ENCODE measurements around the gene MLH3.
"Not testable (repeated sequence)": the region's sequence is repeated elsewhere in the genome, so short reads cannot be mapped to it uniquely, and the experiment has no call there.

Gene MLH3

DNA sequence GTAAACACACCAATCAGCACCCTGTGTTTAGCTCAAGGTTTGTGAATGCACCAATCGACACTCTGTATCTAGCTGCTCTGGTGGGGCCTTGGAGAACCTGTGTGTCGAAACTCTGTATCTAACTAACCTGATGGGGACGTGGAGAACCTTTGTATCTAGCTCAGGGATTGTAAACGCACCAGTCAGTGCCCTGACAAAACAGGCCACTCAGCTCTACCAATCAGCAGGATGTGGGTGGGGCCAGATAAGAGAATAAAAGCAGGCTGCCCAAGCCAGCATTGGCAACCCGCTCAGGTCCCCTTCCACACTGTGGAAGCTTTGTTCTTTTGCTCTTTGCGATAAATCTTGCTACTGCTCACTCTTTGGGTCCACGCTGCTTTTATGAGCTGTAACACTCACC is 55.5 kb downstream of the MLH3 start:
- H3K9me3 ChIP-seq (ENCODE audit: control insufficient read depth, low read length); H3K27ac ChIP-seq (ENCODE audit: insufficient read depth, low read length, poor library complexity, severe bottlenecking); H3K27me3 ChIP-seq (replicated peaks; ENCODE audit: control insufficient read depth, insufficient read depth, low read length, poor library complexity, severe bottlenecking); H3K4me1 ChIP-seq (ENCODE audit: control insufficient read depth, insufficient read depth, low read length, poor library complexity, severe bottlenecking); H3K36me3 ChIP-seq (ENCODE audit: control insufficient read depth, insufficient read depth, low read length); DNase-seq; H3K4me3 ChIP-seq (ENCODE audit: insufficient read depth, low read depth, low read length, poor library complexity, severe bottlenecking): not testable (repeated sequence)

- H3K27ac ChIP-seq (ENCODE audit: insufficient read depth, low read length, poor library complexity, severe bottlenecking); H3K27me3 ChIP-seq (replicated peaks; ENCODE audit: control insufficient read depth, insufficient read depth, low read length, poor library complexity, severe bottlenecking); DNase-seq; H3K9me3 ChIP-seq (ENCODE audit: control insufficient read depth, low read length); H3K4me3 ChIP-seq (ENCODE audit: insufficient read depth, low read depth, low read length, poor library complexity, severe bottlenecking); H3K4me1 ChIP-seq (ENCODE audit: control insufficient read depth, insufficient read depth, low read length, poor library complexity, severe bottlenecking); H3K36me3 ChIP-seq (ENCODE audit: control insufficient read depth, insufficient read depth, low read length): not testable (repeated sequence)
These were observed 57.1 kb downstream of the MLH3 start for GRCh38 chr14:74994182-74994581.

DNA sequence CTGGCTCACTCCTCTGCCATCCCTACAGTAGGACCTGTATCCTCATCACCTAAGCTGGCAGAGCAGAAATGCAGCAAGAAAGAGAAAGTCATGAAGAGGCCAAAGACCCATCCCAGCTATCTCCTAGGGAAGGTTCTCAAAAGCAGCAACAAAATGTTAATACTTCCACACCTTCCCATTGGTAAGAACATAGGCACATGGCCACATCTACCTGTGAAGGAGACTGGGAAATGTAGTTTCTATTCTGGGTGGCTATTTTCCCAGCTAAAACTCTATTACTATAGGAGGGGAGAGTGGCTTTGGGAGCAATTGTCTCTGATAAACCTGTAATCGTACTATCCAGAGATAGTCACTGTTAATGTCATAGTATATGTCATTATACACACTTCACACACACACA is 62.3 kb downstream of the MLH3 start:
- Histone ChIP-seq H3K27me3 (replicated peaks; ENCODE audit: control insufficient read depth, insufficient read depth, low read length, poor library complexity, severe bottlenecking) (no peaks in the 10 kb centered on the region), H3K4me1 (ENCODE audit: control insufficient read depth, insufficient read depth, low read length, poor library complexity, severe bottlenecking) (no peaks in the 10 kb centered on the region), H3K9me3 (ENCODE audit: control insufficient read depth, low read length) (no peaks in the 10 kb centered on the region), H3K27ac (ENCODE audit: insufficient read depth, low read length, poor library complexity, severe bottlenecking) (no peak overlapping the region), H3K4me3 (ENCODE audit: insufficient read depth, low read depth, low read length, poor library complexity, severe bottlenecking) (no peak overlapping the region), H3K36me3 (ENCODE audit: control insufficient read depth, insufficient read depth, low read length) (no peaks in the 10 kb centered on the region)
- DNase-seq, result no peak

DNA sequence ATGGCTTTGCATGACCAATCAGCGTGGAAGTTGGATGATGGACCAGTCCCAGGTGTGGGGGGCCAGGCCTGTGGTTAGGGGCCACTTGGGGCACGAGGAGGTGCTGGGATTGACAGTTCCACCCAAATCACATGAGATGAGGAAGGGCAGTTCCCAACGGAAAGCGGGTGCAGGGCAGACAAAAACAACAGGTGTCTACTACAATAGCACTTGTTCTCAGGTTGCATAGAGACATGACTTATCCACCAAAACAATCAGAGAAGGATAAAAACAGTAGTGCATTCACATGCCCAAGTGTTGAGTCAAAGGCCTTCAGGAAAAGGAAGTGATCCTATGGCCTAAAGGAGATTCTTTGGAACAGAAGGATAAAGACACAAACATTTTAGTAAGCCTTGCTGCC is 63.1 kb downstream of the MLH3 start:
- Histone ChIP-seq H3K27ac (ENCODE audit: insufficient read depth, low read length, poor library complexity, severe bottlenecking) (no peak overlapping the region), H3K36me3 (ENCODE audit: control insufficient read depth, insufficient read depth, low read length) (no peaks in the 10 kb centered on the region), H3K27me3 (replicated peaks; ENCODE audit: control insufficient read depth, insufficient read depth, low read length, poor library complexity, severe bottlenecking) (no peaks in the 10 kb centered on the region), H3K9me3 (ENCODE audit: control insufficient read depth, low read length) (no peaks in the 10 kb centered on the region), H3K4me1 (ENCODE audit: control insufficient read depth, insufficient read depth, low read length, poor library complexity, severe bottlenecking) (no peaks in the 10 kb centered on the region), H3K4me3 (ENCODE audit: insufficient read depth, low read depth, low read length, poor library complexity, severe bottlenecking) (no peak overlapping the region)
- DNase-seq, result no peak

- H3K4me1 ChIP-seq (ENCODE audit: control insufficient read depth, insufficient read depth, low read length, poor library complexity, severe bottlenecking), result no peaks in the 10 kb centered on the region
These were observed 65.5 kb downstream of the MLH3 start for GRCh38 chr14:74985806-74986205.

GRCh38 chr14:74985028-74985310 is 66.3 kb downstream of the MLH3 start:
- Histone ChIP-seq H3K9me3 (ENCODE audit: control insufficient read depth, low read length) (no peaks in the 10 kb centered on the region), H3K27ac (ENCODE audit: insufficient read depth, low read length, poor library complexity, severe bottlenecking) (no peak overlapping the region), H3K4me1 (ENCODE audit: control insufficient read depth, insufficient read depth, low read length, poor library complexity, severe bottlenecking) (no peaks in the 10 kb centered on the region), H3K27me3 (replicated peaks; ENCODE audit: control insufficient read depth, insufficient read depth, low read length, poor library complexity, severe bottlenecking) (no peaks in the 10 kb centered on the region), H3K4me3 (ENCODE audit: insufficient read depth, low read depth, low read length, poor library complexity, severe bottlenecking) (no peak overlapping the region), H3K36me3 (ENCODE audit: control insufficient read depth, insufficient read depth, low read length) (no peaks in the 10 kb centered on the region)
- no peak for DNase-seq

More at GRCh38 chr14:74985806-74986205, 65.5 kb downstream of the MLH3 start:
- H3K27ac ChIP-seq (ENCODE audit: insufficient read depth, low read length, poor library complexity, severe bottlenecking), result no peak overlapping the region
- no peak for DNase-seq
- no peaks in the 10 kb centered on the region for H3K36me3 ChIP-seq (ENCODE audit: control insufficient read depth, insufficient read depth, low read length)
- H3K27me3 ChIP-seq (replicated peaks; ENCODE audit: control insufficient read depth, insufficient read depth, low read length, poor library complexity, severe bottlenecking), result no peaks in the 10 kb centered on the region
- H3K9me3 ChIP-seq (ENCODE audit: control insufficient read depth, low read length), result no peaks in the 10 kb centered on the region
- no peak overlapping the region for H3K4me3 ChIP-seq (ENCODE audit: insufficient read depth, low read depth, low read length, poor library complexity, severe bottlenecking)

DNA sequence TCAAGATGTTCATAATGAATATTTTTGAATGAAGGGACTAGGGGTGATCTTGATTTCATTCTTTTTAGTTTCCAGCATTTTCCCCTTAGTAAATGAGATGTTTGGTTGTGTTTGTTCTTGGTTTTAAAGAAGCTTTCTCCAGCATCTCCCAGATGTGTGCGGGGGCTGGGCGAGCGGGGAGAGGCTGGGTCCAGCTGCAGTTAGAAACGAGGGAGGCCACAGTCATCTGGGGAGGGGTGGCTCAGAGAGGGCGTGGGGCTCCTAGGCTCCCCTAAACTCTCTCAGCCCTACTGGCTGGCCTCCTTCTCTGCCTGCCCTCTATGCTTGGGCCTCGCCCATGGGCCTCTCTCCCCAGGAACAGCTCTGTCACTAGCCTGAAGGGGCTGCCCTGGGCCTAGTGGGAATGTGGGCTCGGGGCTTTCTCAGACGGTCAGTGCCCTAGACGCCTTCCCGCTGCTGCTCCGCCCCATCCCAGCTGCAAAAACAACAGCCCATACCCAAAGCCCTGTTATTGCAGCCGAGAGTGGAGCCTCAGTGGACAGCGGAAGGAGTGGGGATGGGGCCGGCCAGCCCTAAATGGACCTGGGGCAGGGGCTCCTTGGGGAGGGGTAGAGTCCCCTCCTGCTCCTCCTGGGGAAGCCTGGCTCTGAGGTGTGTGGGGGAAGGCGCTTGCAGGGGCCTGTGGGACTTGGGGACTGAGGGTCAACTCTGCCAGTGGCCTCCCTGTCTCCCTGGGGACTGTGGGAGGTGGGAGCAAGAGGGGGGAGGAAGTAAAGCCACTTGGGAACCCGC is 66.8 kb downstream of the MLH3 start:
- no peak overlapping the region for H3K4me3 ChIP-seq (ENCODE audit: insufficient read depth, low read depth, low read length, poor library complexity, severe bottlenecking)
- H3K27me3 ChIP-seq (replicated peaks; ENCODE audit: control insufficient read depth, insufficient read depth, low read length, poor library complexity, severe bottlenecking), result no peaks in the 10 kb centered on the region
- no peaks in the 10 kb centered on the region for H3K9me3 ChIP-seq (ENCODE audit: control insufficient read depth, low read length)
- H3K4me1 ChIP-seq (ENCODE audit: control insufficient read depth, insufficient read depth, low read length, poor library complexity, severe bottlenecking), result no peaks in the 10 kb centered on the region
- no peaks in the 10 kb centered on the region for H3K36me3 ChIP-seq (ENCODE audit: control insufficient read depth, insufficient read depth, low read length)
- no peak for DNase-seq
- H3K27ac ChIP-seq (ENCODE audit: insufficient read depth, low read length, poor library complexity, severe bottlenecking), result no peak overlapping the region

DNA sequence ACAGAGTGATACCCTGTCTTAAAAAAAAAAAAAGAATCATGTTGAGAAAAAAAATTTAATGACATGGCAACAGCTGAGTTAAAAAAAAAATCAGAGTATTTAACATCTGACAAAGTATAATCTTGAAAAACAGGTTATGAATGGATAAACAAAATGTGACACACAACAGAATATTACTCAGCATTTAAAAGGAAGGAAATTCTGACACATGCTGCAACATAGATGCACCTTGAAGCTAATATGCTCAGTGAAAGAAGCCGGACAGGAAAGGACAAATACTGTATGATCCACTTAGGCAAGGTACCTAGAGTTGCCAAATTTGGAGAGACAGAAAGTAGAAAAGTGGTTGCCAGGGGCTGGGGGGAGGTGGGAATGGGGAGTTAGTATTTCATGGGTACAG is 67.9 kb downstream of the MLH3 start:
- Histone ChIP-seq H3K27ac (ENCODE audit: insufficient read depth, low read length, poor library complexity, severe bottlenecking) (no peak overlapping the region), H3K4me3 (ENCODE audit: insufficient read depth, low read depth, low read length, poor library complexity, severe bottlenecking) (no peak overlapping the region), H3K36me3 (ENCODE audit: control insufficient read depth, insufficient read depth, low read length) (no peaks in the 10 kb centered on the region), H3K9me3 (ENCODE audit: control insufficient read depth, low read length) (no peaks in the 10 kb centered on the region), H3K27me3 (replicated peaks; ENCODE audit: control insufficient read depth, insufficient read depth, low read length, poor library complexity, severe bottlenecking) (no peaks in the 10 kb centered on the region), H3K4me1 (ENCODE audit: control insufficient read depth, insufficient read depth, low read length, poor library complexity, severe bottlenecking) (no peaks in the 10 kb centered on the region)
- no peak for DNase-seq

DNA sequence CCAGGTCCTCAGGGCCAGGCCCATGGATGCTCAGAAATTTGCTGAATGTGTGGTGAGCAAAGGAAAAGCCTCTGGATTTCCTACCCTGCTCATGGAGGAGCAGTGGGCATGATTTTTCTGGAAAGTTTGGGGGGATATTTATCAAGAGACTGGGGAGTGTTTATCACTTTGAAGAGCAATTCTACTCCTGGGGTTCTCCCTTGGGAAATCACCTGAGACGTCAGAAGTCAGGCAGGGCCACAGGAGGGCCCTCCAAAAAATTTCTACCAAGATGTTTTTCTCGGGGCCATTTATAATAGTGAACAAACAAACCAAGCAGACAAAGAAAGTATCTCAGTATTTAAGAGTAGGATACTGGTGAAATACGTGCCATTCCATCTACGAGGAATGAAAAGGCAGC is 68.6 kb downstream of the MLH3 start:
- Histone ChIP-seq H3K9me3 (ENCODE audit: control insufficient read depth, low read length) (no peaks in the 10 kb centered on the region), H3K27ac (ENCODE audit: insufficient read depth, low read length, poor library complexity, severe bottlenecking) (no peak overlapping the region), H3K36me3 (ENCODE audit: control insufficient read depth, insufficient read depth, low read length) (no peaks in the 10 kb centered on the region), H3K4me3 (ENCODE audit: insufficient read depth, low read depth, low read length, poor library complexity, severe bottlenecking) (no peak overlapping the region), H3K4me1 (ENCODE audit: control insufficient read depth, insufficient read depth, low read length, poor library complexity, severe bottlenecking) (no peaks in the 10 kb centered on the region), H3K27me3 (replicated peaks; ENCODE audit: control insufficient read depth, insufficient read depth, low read length, poor library complexity, severe bottlenecking) (no peaks in the 10 kb centered on the region)
- no peak for DNase-seq

GRCh38 chr14:74981833-74982232 is 69.4 kb downstream of the MLH3 start:
- Histone ChIP-seq H3K27ac (ENCODE audit: insufficient read depth, low read length, poor library complexity, severe bottlenecking) (no peak overlapping the region), H3K27me3 (replicated peaks; ENCODE audit: control insufficient read depth, insufficient read depth, low read length, poor library complexity, severe bottlenecking) (no peaks in the 10 kb centered on the region), H3K9me3 (ENCODE audit: control insufficient read depth, low read length) (no peaks in the 10 kb centered on the region), H3K4me3 (ENCODE audit: insufficient read depth, low read depth, low read length, poor library complexity, severe bottlenecking) (no peak overlapping the region), H3K4me1 (ENCODE audit: control insufficient read depth, insufficient read depth, low read length, poor library complexity, severe bottlenecking) (no peaks in the 10 kb centered on the region), H3K36me3 (ENCODE audit: control insufficient read depth, insufficient read depth, low read length) (no peaks in the 10 kb centered on the region)
- no peak for DNase-seq

GRCh38 chr14:74981462-74981782 is 69.8 kb downstream of the MLH3 start:
- H3K36me3 ChIP-seq (ENCODE audit: control insufficient read depth, insufficient read depth, low read length), result no peaks in the 10 kb centered on the region
- H3K9me3 ChIP-seq (ENCODE audit: control insufficient read depth, low read length), result no peaks in the 10 kb centered on the region
- DNase-seq, result no peak
- no peaks in the 10 kb centered on the region for H3K4me1 ChIP-seq (ENCODE audit: control insufficient read depth, insufficient read depth, low read length, poor library complexity, severe bottlenecking)
- no peak overlapping the region for H3K4me3 ChIP-seq (ENCODE audit: insufficient read depth, low read depth, low read length, poor library complexity, severe bottlenecking)
- H3K27me3 ChIP-seq (replicated peaks; ENCODE audit: control insufficient read depth, insufficient read depth, low read length, poor library complexity, severe bottlenecking), result no peaks in the 10 kb centered on the region
- no peak overlapping the region for H3K27ac ChIP-seq (ENCODE audit: insufficient read depth, low read length, poor library complexity, severe bottlenecking)

Measured in effector memory CD4-positive, alpha-beta T cell (primary cell).